Measurements from ENCODE around the gene PPP2R5E.
"Not testable (repeated sequence)": the region's sequence is repeated elsewhere in the genome, so short reads cannot be mapped to it uniquely, and the experiment has no call there.

PPP2R5E gene

GRCh38 chr14:63522511-63522910 lies 20.7 kb downstream of the PPP2R5E start:
- not testable (repeated sequence) for DNase-seq (ENCODE audit: low spot score)

- no peak for DNase-seq (ENCODE audit: low spot score)
Measured at GRCh38 chr14:63517354-63517753, 25.8 kb downstream of the PPP2R5E start.

DNA sequence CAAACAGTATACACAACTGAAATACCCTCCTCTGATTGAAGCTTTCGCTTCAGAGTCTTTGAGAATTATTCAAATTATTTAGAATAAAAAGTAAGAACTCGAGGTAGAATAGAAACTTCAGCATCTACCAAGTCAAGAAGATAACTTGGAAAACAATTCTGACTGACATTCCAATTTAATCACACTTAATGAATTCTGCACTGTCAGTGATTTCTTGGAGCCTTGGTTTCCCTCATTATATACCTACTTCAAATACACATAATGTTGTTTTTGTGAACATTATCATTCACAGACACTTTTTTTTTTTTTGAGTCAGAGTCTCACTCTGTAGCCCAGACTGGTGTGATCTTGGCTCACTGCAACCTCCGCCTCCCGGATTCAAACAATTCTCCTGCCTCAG lies 27.9 kb downstream of the PPP2R5E start:
- DNase-seq (ENCODE audit: low spot score), result no peak

- DNase-seq (ENCODE audit: low spot score), result no peak
Measured at GRCh38 chr14:63513756-63514155, 29.4 kb downstream of the PPP2R5E start.

GRCh38 chr14:63512861-63513260 lies 30.3 kb downstream of the PPP2R5E start:
- DNase-seq (ENCODE audit: low spot score), result no peak

- no peak for DNase-seq (ENCODE audit: low spot score)
Measured at GRCh38 chr14:63510538-63510937, 32.6 kb downstream of the PPP2R5E start.

- DNase-seq (ENCODE audit: low spot score), result no peak
Measured at GRCh38 chr14:63508033-63508432, 35.1 kb downstream of the PPP2R5E start.

GRCh38 chr14:63504648-63505047 lies 38.5 kb downstream of the PPP2R5E start:
- no peak for DNase-seq (ENCODE audit: low spot score)

- no peak for DNase-seq (ENCODE audit: low spot score)
Measured at GRCh38 chr14:63501429-63501828, 41.7 kb downstream of the PPP2R5E start.

GRCh38 chr14:63499701-63500250 lies 43.4 kb downstream of the PPP2R5E start:
- DNase-seq (ENCODE audit: low spot score), result no peak

GRCh38 chr14:63496837-63497400 lies 46.3 kb downstream of the PPP2R5E start:
- no peak for DNase-seq (ENCODE audit: low spot score)

GRCh38 chr14:63493246-63493645 lies 49.9 kb downstream of the PPP2R5E start:
- no peak for DNase-seq (ENCODE audit: low spot score)

DNA sequence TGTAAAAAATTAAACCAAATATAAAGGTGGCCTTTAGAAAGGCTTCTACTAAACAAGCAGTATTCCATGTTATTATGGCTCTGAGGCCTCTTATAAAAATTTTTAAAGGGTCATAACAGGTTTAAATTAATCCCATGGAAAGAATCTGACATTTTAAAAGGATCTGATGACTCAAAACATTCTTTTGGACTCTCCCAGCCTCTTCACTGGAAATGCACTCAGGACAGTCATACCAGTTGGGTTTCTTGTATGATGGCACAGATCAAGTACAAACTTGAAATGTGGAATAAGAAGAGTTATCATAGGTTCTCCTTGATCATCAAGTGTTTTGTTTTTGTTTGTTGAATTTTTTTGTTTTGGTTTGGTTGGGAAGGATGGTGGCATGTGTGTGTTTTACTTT lies 50.8 kb downstream of the PPP2R5E start:
- DNase-seq (ENCODE audit: low spot score), result no peak

GRCh38 chr14:63487724-63488123 lies 55.5 kb downstream of the PPP2R5E start:
- DNase-seq (ENCODE audit: low spot score), result no peak

- DNase-seq (ENCODE audit: low spot score), result no peak
Measured at GRCh38 chr14:63486738-63487137, 56.4 kb downstream of the PPP2R5E start.

DNA sequence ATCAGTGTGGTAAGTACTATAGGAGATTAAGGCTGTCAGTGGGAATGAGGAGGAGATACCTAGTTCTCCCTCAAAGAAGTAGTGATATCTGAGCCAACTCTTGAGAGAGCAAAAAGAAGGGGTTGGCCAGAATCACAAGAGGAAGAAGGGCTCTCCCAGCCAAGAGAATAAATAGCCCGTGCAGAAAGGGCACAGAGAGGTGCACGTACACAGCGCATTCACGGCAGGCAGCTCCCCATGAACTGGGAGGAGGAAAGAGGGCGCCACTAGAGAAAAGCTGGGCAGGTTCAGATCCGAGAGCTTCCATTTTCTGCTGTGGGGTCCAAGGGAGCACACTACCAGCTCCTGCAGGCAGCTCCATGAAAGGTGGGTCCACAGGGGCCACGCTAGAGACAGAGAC lies 59.9 kb downstream of the PPP2R5E start:
- no peak for DNase-seq (ENCODE audit: low spot score)

DNA sequence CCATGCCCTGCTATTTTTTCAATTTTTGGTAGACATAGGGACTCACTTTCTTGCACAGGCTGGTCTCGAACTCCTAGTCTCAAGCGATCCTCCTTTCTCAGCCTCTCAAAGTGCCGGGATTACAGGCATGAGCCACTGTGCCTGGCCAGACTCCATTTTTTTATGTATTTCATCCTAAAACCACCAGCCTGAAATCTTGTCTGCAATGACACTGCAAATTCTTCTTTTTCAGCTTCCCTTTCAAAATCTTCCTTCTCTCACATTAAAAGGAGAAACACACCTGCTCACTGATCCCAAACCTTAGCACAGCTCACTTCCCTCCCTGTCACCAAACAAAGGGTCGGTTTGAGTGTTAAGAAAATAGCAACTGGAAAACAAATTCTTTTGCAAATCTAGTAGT lies 62.6 kb downstream of the PPP2R5E start:
- DNase-seq (ENCODE audit: low spot score), result no peak

GRCh38 chr14:63478437-63478852 lies 64.7 kb downstream of the PPP2R5E start:
- no peak for DNase-seq (ENCODE audit: low spot score)

DNA sequence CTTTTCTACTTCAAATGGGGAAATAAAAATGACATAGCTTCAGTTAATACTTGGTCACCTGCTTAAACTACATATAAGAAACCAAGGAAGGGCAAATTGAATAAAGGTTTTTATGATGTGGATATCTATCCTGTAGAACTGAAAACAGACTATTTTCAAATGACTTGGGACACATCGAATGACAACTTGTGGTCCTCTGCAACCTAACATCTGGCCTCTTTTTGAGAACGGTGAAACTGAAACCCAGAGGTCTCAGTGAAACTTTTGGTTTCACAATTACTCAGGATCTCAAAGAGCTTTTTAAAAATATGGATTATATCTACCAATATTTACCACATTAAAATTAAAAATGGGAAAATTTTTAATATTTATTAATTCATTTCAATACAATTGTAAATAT lies 65.2 kb downstream of the PPP2R5E start:
- peak; percentile 56 for DNase-seq (ENCODE audit: low spot score)

DNA sequence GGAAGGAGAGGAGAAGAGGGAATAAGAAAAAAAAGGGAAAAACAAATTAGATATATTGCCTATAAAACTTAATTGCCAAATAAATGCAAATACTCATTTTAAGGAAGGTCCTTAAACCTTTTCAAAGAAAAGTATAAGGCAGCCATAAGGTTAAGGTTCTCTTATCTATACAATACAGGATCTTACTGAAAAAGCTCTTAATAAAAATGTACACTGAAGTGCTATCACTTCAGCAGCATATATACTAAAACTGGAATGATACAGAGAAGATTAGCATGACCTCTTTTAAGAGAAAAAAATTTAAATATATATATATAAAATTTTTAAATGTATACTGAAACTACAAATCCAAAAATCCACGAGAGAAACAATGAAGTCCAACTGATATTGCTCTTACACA lies 65.6 kb downstream of the PPP2R5E start:
- no peak for DNase-seq (ENCODE audit: low spot score)

- DNase-seq (ENCODE audit: low spot score), result no peak
Measured at GRCh38 chr14:63475761-63476160, 67.4 kb downstream of the PPP2R5E start.

- no peak for DNase-seq (ENCODE audit: low spot score)
Measured at GRCh38 chr14:63474844-63475243, 68.3 kb downstream of the PPP2R5E start.

- no peak for DNase-seq (ENCODE audit: low spot score)
Measured at GRCh38 chr14:63474111-63474510, 69.1 kb downstream of the PPP2R5E start.

GRCh38 chr14:63472986-63473788 lies 70.0 kb downstream of the PPP2R5E start:
- DNase-seq (ENCODE audit: low spot score), result no peak

All from hematopoietic multipotent progenitor cell treated with erythropoietin and hydrocortisone succinate and interleukin-3 and kit ligand, for 17 days (in vitro differentiated cells).